ENCODE results near the gene WNK1. TPM values are rescaled to one million over a fixed set of nuclear protein-coding genes. Genes with fewer than 3 reads are reported as not detected.

The WNK1 gene
- total RNA-seq, 4 donors from 2014 or later, result 79.2 to 169 (median 92.1) TPM

DNA sequence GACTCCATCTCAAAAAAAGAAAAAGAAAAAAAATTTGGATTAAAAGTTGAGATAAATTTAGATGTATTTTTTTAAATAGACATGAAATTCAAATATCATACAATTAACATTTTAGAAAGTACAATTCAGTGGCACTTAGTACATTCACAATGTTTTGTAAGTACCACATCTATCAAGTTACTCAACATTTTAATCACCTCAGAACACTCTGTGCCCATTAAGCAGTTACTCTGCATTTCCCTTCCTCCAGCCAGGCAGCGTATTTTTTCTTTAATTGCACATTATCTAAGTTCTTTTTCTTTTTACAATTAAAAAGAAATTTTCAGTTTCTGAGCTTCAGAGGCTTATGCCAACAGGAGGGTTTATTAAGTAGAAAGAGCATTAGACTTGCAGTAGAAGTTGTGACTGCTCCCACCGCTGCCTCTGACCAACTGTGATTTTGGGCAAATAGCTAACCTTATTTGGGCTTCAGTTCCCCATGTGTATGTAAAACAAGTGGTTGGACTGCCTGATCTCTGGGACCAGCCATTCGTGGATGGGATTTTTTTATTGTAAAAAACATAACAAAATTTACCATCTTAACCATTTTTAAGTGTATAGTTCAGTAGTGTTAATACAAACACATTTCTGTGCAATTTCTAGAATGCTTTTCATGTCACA is 65.7 kb downstream of the WNK1 start:
- DNase-seq, result no peak
- in situ Hi-C loops (cut with MboI; ENCODE audit: low pct_ligation_motif_present in 1 of 4, low pct_unique_long_range_greater_than_20kb in 1 of 4, low sequenced_read_pairs in 3 of 4), result loop anchor here in 3 of 4 donors (10.0 to 25.0 kb wide), 3 partner anchors 53 to 256 kb away; no protein-coding TSS in a partner anchor
- TF ChIP-seq POLR2A (IDR thresholded peaks at IDR 0.05) (no peak), POLR2AphosphoS5 (IDR thresholded peaks at IDR 0.05) (no peak), EP300 (IDR thresholded peaks at IDR 0.05; ENCODE audit: low read depth) (no peak)
- TF ChIP-seq, protein P1, sequence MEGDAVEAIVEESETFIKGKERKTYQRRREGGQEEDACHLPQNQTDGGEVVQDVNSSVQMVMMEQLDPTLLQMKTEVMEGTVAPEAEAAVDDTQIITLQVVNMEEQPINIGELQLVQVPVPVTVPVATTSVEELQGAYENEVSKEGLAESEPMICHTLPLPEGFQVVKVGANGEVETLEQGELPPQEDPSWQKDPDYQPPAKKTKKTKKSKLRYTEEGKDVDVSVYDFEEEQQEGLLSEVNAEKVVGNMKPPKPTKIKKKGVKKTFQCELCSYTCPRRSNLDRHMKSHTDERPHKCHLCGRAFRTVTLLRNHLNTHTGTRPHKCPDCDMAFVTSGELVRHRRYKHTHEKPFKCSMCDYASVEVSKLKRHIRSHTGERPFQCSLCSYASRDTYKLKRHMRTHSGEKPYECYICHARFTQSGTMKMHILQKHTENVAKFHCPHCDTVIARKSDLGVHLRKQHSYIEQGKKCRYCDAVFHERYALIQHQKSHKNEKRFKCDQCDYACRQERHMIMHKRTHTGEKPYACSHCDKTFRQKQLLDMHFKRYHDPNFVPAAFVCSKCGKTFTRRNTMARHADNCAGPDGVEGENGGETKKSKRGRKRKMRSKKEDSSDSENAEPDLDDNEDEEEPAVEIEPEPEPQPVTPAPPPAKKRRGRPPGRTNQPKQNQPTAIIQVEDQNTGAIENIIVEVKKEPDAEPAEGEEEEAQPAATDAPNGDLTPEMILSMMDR (IDR thresholded peaks at IDR 0.05), result no peak
- no peaks in the 10 kb centered on the region for H3K27me3 ChIP-seq
- H3K36me3 ChIP-seq, result no peaks in the 10 kb centered on the region
- H3K27ac ChIP-seq, result no peak overlapping the region
- H3K9me3 ChIP-seq, result peaks cover 0 to 6% of the 10 kb centered on the region in 2 donors
- intact Hi-C loops (cut with DNase I; ENCODE audit: low total_unique reads), result loop anchor here (10.0 kb wide), 1 partner anchor 63 kb away; the partner anchor contains the start of gene WNK1
- no peak overlapping the region for H3K4me3 ChIP-seq
- 78 to 83% methylated on average over 3 of the region's 3 CpGs for WGBS, 2 donors (ENCODE audit: low coverage in 1 of 2)
- peaks cover 0 to 24% (median 0%) of the 10 kb centered on the region in 4 donors for H3K4me1 ChIP-seq

DNA sequence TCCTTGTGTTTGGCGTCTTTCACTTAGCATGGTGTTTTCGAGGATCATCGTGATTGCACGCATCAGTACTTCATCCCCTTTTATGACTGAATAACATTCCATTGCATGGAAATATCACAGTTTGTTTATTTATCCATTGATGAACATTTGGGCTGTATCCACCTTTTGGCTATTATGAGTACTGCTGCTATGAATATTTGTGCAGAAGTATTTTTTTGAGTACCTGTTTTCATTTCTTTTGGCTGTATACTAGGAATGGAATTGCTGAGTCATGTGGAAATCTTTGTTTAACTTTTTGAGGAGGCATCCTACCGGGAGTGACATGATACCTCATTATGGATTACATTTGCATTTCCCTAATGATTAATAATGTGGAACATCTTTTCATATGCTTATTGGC is 66.4 kb downstream of the WNK1 start:
- 66 to 78% methylated on average over 5 of the region's 5 CpGs for WGBS, 2 donors (ENCODE audit: low coverage in 1 of 2)
- in situ Hi-C loops (cut with MboI; ENCODE audit: low pct_ligation_motif_present in 1 of 4, low pct_unique_long_range_greater_than_20kb in 1 of 4, low sequenced_read_pairs in 3 of 4) (loop anchor here in 3 of 4 donors (10.0 to 25.0 kb wide), 3 partner anchors 54 to 256 kb away; no protein-coding TSS in a partner anchor), intact Hi-C loops (cut with DNase I; ENCODE audit: low total_unique reads) (loop anchor here (10.0 kb wide), 1 partner anchor 64 kb away; the partner anchor contains the start of gene WNK1)

DNA sequence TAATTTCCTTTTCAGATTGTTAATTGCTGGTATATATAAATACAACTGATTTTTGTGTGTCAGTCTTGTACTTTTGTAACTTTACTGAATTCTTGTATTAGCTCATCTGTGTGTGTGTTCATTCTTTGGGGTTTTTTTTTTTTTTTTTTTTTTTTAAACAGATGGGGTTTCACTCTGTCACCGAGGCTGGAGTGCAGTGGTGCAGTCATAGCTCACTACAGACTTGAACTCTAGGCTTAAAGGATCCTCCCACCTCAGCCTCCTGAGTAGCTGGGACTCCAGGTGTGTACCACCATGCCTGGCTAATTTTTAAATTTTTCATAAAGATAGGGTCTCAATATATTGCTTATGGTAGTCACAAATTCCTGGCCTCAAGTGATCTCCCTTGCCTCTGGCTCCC is 68.0 kb downstream of the WNK1 start:
- no peak for DNase-seq
- no peak for TF ChIP-seq POLR2AphosphoS5 (IDR thresholded peaks at IDR 0.05)
- TF ChIP-seq, protein P1 (IDR thresholded peaks at IDR 0.05), result no peak
- no peak for TF ChIP-seq POLR2A (IDR thresholded peaks at IDR 0.05)
- TF ChIP-seq EP300 (IDR thresholded peaks at IDR 0.05; ENCODE audit: low read depth), result no peak
- in situ Hi-C loops (cut with MboI; ENCODE audit: low pct_ligation_motif_present in 1 of 4, low pct_unique_long_range_greater_than_20kb in 1 of 4, low sequenced_read_pairs in 3 of 4), result loop anchor here in 1 of 4 donors (25.0 kb wide), 1 partner anchor 258 kb away; no protein-coding TSS in a partner anchor

More for the DNA sequence above, 66.4 kb downstream of the WNK1 start:
- Histone ChIP-seq H3K27me3 (no peaks in the 10 kb centered on the region), H3K36me3 (no peaks in the 10 kb centered on the region), H3K4me1 (peaks cover 0 to 21% (median 0%) of the 10 kb centered on the region in 4 donors), H3K4me3 (no peak overlapping the region), H3K27ac (no peak overlapping the region), H3K9me3 (peaks cover 0 to 8% of the 10 kb centered on the region in 2 donors)
- no peak for TF ChIP-seq POLR2AphosphoS5 (IDR thresholded peaks at IDR 0.05)
- TF ChIP-seq, protein P1 (IDR thresholded peaks at IDR 0.05), result no peak
- no peak for TF ChIP-seq EP300 (IDR thresholded peaks at IDR 0.05; ENCODE audit: low read depth)
- TF ChIP-seq POLR2A (IDR thresholded peaks at IDR 0.05), result no peak
- no peak for DNase-seq

DNA sequence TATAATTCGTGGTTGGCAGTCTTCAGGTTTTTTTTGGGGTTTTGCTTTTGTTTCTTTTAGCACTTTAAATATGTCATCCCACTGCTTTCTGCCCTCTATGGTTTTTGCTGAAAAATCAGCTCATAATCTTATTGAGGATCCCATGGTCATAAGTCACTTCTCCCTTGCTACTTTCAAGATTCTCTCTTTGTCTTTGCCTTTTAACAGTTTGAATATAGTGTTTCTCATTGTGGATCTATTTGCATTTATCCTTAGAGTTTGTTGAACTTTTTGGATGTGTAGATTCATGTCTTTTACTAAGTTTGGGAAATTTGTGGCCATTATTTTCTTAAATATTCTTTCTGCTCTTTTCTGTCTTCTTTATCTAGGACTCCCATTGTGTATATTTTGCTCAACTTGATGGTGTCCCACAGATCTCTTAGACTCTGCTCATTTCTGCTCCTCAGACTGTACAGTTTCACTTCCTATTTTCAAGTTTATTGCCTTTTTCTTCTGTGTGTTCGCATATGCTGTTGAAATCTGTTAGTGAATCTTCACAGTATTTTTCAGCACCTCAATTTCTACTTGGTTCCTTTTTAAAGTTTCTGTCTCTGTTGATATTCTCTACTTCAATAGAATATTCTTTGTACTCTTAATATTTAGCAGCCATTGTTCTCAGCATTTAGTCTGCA is 70.8 kb downstream of the WNK1 start:
- intact Hi-C loops (cut with DNase I; ENCODE audit: low total_unique reads) (no loop called here), in situ Hi-C loops (cut with MboI; ENCODE audit: low pct_ligation_motif_present in 1 of 4, low pct_unique_long_range_greater_than_20kb in 1 of 4, low sequenced_read_pairs in 3 of 4) (loop anchor here in 1 of 4 donors (25.0 kb wide), 1 partner anchor 261 kb away; no protein-coding TSS in a partner anchor)
- 65 to 76% methylated on average over 2 of the region's 2 CpGs for WGBS, 2 donors (ENCODE audit: low coverage in 1 of 2)
- Histone ChIP-seq H3K27ac (no peak overlapping the region), H3K4me3 (no peak overlapping the region), H3K36me3 (peaks cover 0 to 15% (median 1%) of the 10 kb centered on the region in 4 donors), H3K9me3 (peaks cover 0 to 8% of the 10 kb centered on the region in 2 donors), H3K4me1 (peaks cover 0 to 7% (median 0%) of the 10 kb centered on the region in 4 donors), H3K27me3 (no peaks in the 10 kb centered on the region)
- TF ChIP-seq, protein P1 (IDR thresholded peaks at IDR 0.05), result no peak
- TF ChIP-seq POLR2A (IDR thresholded peaks at IDR 0.05), result no peak
- no peak for TF ChIP-seq POLR2AphosphoS5 (IDR thresholded peaks at IDR 0.05)
- TF ChIP-seq EP300 (IDR thresholded peaks at IDR 0.05; ENCODE audit: low read depth), result no peak
- no peak for DNase-seq

More for the DNA sequence above, 68.0 kb downstream of the WNK1 start:
- Histone ChIP-seq H3K9me3 (peaks cover 0 to 8% of the 10 kb centered on the region in 2 donors), H3K4me1 (peaks cover 0 to 21% (median 0%) of the 10 kb centered on the region in 4 donors), H3K36me3 (no peaks in the 10 kb centered on the region), H3K27me3 (no peaks in the 10 kb centered on the region), H3K4me3 (no peak overlapping the region), H3K27ac (no peak overlapping the region)
- WGBS, 2 donors (ENCODE audit: low coverage in 1 of 2), result 75% methylated on average over 1 of the region's 1 CpG; no CpG with 5 or more reads in 1 of the 2 donors
- intact Hi-C loops (cut with DNase I; ENCODE audit: low total_unique reads), result no loop called here

Data from transverse colon (tissue), 4 donors.